ENCODE results near the gene CPSF4L.

GRCh38 chr17:73268582-73269328 is 7.1 kb upstream of the CPSF4L start:
- no peak for TF ChIP-seq CTCF (IDR thresholded peaks at IDR 0.05)
- TF ChIP-seq POLR2A (IDR thresholded peaks at IDR 0.05): no peak
- no peak for TF ChIP-seq EP300 (IDR thresholded peaks at IDR 0.05)
